Heart right ventricle (tissue), 16 donors: ENCODE data around the gene TPST2. TPM values are rescaled to one million over a fixed set of nuclear protein-coding genes. Genes with fewer than 3 reads are reported as not detected.
A peak's percentile ranks its signal among the peaks of the same experiment; 100 is the strongest.

Experiments
- ATAC-seq, 8 donors: fragments of 200-7000 bp; cut with Tn5 transposase; one replicate each; pipeline ENCODE4 v1.9.1; 2020; ENCODE audit warnings: mild to moderate bottlenecking in 8 of 8, moderate library complexity in 8 of 8, moderate number of reproducible peaks in 1 of 8
- DNase-seq, 2 donors: peaks; one replicate each; pipeline ENCODE4 v3.0.0-alpha.2; 2020
- H3K27ac ChIP-seq, 10 donors: fragments of 200-600 bp; sonication (generic) in 2 of 10; one replicate each; pipeline versions ENCODE4 v1.5.0 to v1.8.0; 2020 to 2022; ENCODE audit warnings: mild to moderate bottlenecking in 3 of 10
- H3K27me3 ChIP-seq, 7 donors: fragments of 200-600 bp; one replicate each; pipeline ENCODE4 v1.8.0; 2021 to 2022; ENCODE audit warnings: mild to moderate bottlenecking in 2 of 7
- H3K36me3 ChIP-seq, 9 donors: fragments of 200-600 bp; sonication (generic) in 1 of 9; one replicate each; pipeline versions ENCODE4 v1.5.0 to v1.8.0; 2020 to 2022; ENCODE audit warnings: mild to moderate bottlenecking in 2 of 9
- H3K4me1 ChIP-seq, 9 donors: fragments of 200-600 bp; sonication (generic) in 1 of 9; one replicate each; pipeline versions ENCODE4 v1.5.0 to v1.8.0; 2020 to 2022; ENCODE audit warnings: mild to moderate bottlenecking in 4 of 9
- H3K4me3 ChIP-seq, 10 donors: fragments of 200-600 bp; sonication (generic) in 2 of 10; one replicate each; pipeline versions ENCODE4 v1.5.0 to v1.8.0; 2020 to 2022; ENCODE audit warnings: mild to moderate bottlenecking in 7 of 10, moderate library complexity in 2 of 10
- H3K9me3 ChIP-seq, 11 donors: fragments of 200-600 bp in 10 of 11; sonication (generic) in 2 of 11; one replicate each; pipeline versions ENCODE4 v1.5.0 to v1.8.0; 2013 to 2022; ENCODE audit warnings: mild to moderate bottlenecking in 2 of 11, control low read depth in 1 of 11, moderate library complexity in 1 of 11
- WGBS, 2 donors: extraction: QIAGEN DNeasy Blood & Tissue Kit; methylation state at CpG; one replicate each; pipeline ENCODE4 v1.1.7; 2013; ENCODE audit warnings: inconsistent platforms in 1 of 2; 5-methylcytosine and 5-hydroxymethylcytosine counted together
- intact Hi-C, 10 donors: fragments of 100-400 bp; cut with DNase I; formaldehyde crosslinking; loops; one replicate each; pipeline versions ENCODE4 v1.11.1 to v1.14.2; 2022
- polyA plus RNA-seq, 2 donors: library from polyadenylated mRNA; stranded (reverse); fragments of 200-250 nt; gene quantifications; one replicate each; pipeline ENCODE4 v1.2.3, GENCODE V29; 2013
- total RNA-seq, 10 donors: library from RNA; stranded (reverse); fragmentation: NEBNext Ultra II Directional in 3 of 10; extraction: Animal tissue kit (Norgen Biotek cat#: 25700) in 3 of 10; gene quantifications; one replicate each; pipeline versions ENCODE4 v1.2.1 to v1.2.4, GENCODE V29; 2021 to 2023
- TF ChIP-seq, protein P1 (sequence below), 9 donors: fragments of 200-600 bp; sonication (generic) in 2 of 9; IDR thresholded peaks; one replicate each; pipeline versions ENCODE4 v1.5.0 to v1.8.0; 2021 to 2022; ENCODE audit warnings: antibody characterized with exemption in 9 of 9, mild to moderate bottlenecking in 5 of 9, moderate library complexity in 1 of 9
- donor health status: Arrhythmogenic right ventricular cardiomyopathy.
- donor health status: ischemic (EF 13 %, LVEDD 7.1; RV severe dilation, severe dysfunction).
- donor health status: healthy with polysubstance abuse.
- donor health status: DM: no; HTN: yes; CAD: no.
- donor health status: DM: no; HTN: no; CAD: no.
- donor health status: ischemic (EF 25% LVEDD 6.9; RV normal size, moderate dysfunction).
- donor health status: ischemic (EF 25% LVEDD 5.7; RV mildly dilated, moderate dysfunction).
- donor health status: healthy.
- donor health status: DM: yes; HTN: yes; CAD: no.
- donor health status: Ischemic cardiomyopathy.
- donor health status: ischemic (EF 35%, LVEDD 5.7; RV mildly dilated, moderate dysfunction).
- donor health status: nonischemic (EF 11% LVEDD 7.7; RV severe dilation, severe dysfunction).
- donor health status: DM: yes; HTN: yes; CAD: no.
- donor health status: PGD.
- donor health status: ischemic (EF 29% LVEDD 5.4; RV normal size, mild dysfunction).
- donor health status: nonischemic (EF 23%, LVEDD 6.1; RV moderate dilation, normal function).

The TPST2 gene
- total and polyA plus RNA-seq, 12 donors = 11.1 to 41.5 (median 21.7) TPM

DNA sequence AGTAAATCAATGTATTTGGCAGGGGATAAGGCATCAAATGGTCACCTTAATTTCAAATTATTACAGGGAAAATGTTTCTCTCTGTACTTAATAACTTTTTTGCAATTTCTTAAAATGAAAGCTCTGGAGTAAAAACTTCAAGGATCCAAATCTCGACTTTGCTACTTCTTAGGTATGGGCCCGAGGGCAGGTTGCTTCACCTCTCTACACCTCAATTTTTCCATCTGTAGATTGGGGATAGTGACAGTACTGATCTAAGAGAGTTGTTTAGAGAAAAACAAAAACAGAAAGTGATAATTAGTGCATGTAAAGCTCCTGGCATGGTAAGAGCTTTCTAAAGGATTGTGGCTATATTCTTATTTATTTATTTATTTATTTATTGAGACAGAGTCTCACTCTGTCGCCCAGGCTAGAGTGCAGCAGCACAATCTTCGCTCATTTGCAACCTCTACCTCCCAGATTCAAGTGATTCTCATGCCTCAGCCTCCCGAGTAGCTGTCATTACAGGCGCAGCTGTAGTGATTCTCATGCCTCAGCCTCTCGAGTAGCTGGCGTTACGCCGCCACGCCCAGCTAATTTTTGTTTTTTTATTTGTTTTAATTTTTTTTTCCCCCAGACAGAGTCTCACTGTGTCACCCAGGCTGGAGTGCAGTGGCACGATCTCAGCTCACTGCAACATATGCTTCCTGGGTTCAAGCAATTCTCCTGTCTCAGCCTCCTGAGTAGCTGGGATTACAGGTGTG lies 75.3 kb downstream of the TPST2 start:
- DNase-seq (no peak), ATAC-seq (no peak)
- Histone ChIP-seq H3K27me3 (no peaks in the 10 kb centered on the region), H3K27ac (no peak overlapping the region), H3K36me3 (peaks cover 0 to 13% (median 8%) of the 10 kb centered on the region in 9 donors), H3K4me1 (peaks cover 0 to 31% (median 22%) of the 10 kb centered on the region in 9 donors), H3K9me3 (no peaks in the 10 kb centered on the region), H3K4me3 (no peak overlapping the region)
- TF ChIP-seq, protein P1, sequence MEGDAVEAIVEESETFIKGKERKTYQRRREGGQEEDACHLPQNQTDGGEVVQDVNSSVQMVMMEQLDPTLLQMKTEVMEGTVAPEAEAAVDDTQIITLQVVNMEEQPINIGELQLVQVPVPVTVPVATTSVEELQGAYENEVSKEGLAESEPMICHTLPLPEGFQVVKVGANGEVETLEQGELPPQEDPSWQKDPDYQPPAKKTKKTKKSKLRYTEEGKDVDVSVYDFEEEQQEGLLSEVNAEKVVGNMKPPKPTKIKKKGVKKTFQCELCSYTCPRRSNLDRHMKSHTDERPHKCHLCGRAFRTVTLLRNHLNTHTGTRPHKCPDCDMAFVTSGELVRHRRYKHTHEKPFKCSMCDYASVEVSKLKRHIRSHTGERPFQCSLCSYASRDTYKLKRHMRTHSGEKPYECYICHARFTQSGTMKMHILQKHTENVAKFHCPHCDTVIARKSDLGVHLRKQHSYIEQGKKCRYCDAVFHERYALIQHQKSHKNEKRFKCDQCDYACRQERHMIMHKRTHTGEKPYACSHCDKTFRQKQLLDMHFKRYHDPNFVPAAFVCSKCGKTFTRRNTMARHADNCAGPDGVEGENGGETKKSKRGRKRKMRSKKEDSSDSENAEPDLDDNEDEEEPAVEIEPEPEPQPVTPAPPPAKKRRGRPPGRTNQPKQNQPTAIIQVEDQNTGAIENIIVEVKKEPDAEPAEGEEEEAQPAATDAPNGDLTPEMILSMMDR (IDR thresholded peaks at IDR 0.05) = no peak
- WGBS, 2 donors = 93 to 94% methylated on average over 12 of the region's 12 CpGs
- intact Hi-C loops = loop anchor here in 7 of 10 donors (5.0 to 10.0 kb wide), 4 partner anchors 68 to 78 kb away; partner anchors contain the start of gene TPST2 (in 1 of the 7)

DNA sequence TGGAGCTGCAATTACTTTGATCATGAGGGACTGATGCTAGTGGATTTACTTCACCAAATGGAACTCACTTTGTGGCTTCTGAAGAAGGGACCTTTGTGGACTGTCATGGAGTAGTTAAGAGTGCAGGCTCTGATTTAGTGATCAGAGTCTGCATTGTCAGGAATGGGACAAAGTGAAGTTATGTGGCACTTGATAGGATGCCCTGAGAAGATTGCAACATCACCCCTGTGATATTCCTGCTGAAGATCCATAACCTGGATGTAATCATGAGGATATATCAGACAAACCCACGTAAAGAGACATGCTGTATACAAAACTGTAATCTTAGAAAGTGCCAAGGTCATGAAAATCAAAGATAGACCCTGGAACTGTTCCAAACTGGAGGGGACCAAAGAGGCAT lies 76.1 kb downstream of the TPST2 start:
- TF ChIP-seq, protein P1 (IDR thresholded peaks at IDR 0.05) = no peak
- Histone ChIP-seq H3K27ac (no peak overlapping the region), H3K4me1 (peaks cover 0 to 31% (median 22%) of the 10 kb centered on the region in 9 donors), H3K9me3 (no peaks in the 10 kb centered on the region), H3K4me3 (no peak overlapping the region), H3K27me3 (no peaks in the 10 kb centered on the region), H3K36me3 (peaks cover 0 to 21% (median 15%) of the 10 kb centered on the region in 9 donors)
- intact Hi-C loops = loop anchor here in 7 of 10 donors (5.0 to 10.0 kb wide), 4 partner anchors 68 to 78 kb away; partner anchors contain the start of gene TPST2 (in 1 of the 7)
- WGBS, 2 donors = 29 to 39% methylated on average over 1 of the region's 1 CpG
- no peak for ATAC-seq
- DNase-seq = no peak

DNA sequence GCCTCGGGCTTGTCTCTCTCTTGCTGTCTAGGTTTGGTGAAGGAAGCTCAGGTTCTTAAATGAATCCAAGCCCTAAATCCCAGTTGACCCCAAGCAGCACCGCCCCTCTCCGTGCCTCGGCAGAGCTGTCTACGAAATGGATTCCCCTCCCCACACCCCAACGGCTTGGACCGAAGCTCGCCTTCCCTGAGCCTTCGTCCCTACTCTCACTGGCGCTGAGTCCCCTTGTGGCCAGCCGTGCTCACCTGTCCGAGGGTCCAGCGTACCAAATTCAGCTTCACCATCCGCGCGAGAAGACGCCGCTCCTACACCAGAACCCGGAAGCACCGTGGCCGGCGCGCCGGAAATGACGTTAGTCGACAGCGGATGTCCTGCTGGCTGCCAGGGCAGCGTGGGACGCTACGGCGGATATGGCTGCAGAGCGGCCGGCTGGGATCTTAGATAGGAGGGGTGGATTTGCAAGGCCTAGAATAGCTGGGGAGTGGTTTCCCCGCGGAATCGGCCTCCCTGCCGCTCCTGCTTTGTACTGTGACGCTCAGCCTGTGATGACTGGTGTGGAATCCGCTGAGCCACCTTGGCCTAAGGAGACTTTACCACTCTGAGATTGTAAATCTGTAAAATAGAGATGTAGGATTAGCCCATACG lies 77.7 kb downstream of the TPST2 start, which contains the start of gene TFIP11:
Gene TFIP11 (minus strand): TSS at position 325 of the 645 bp plus-strand sequence. CDS start 2,201 bp downstream, outside the sequence.
- intact Hi-C loops = loop anchor here in 7 of 10 donors (5.0 to 10.0 kb wide), 4 partner anchors 70 to 80 kb away; partner anchors contain the start of gene TPST2 (in 1 of the 7)
- peak within 1 kb of the TSS in 9 of 10 donors; percentile 56 to 93 (median 82) for H3K27ac ChIP-seq
- peak; percentile 95 to 96 for DNase-seq
- H3K36me3 ChIP-seq = peaks cover 0 to 36% (median 28%) of the 10 kb centered on the region in 9 donors
- no peaks in the 10 kb centered on the region for H3K9me3 ChIP-seq
- H3K27me3 ChIP-seq = no peaks in the 10 kb centered on the region
- H3K4me3 ChIP-seq = peak within 1 kb of the TSS; percentile 65 to 100 (median 82)
- peak; percentile 96 to 100 (median 99) for ATAC-seq
- WGBS, 2 donors = 0 to 1% methylated on average over 40 of the region's 40 CpGs
- H3K4me1 ChIP-seq = peaks cover 0 to 31% (median 22%) of the 10 kb centered on the region in 9 donors
- TF ChIP-seq, protein P1 (IDR thresholded peaks at IDR 0.05) = no peak

DNA sequence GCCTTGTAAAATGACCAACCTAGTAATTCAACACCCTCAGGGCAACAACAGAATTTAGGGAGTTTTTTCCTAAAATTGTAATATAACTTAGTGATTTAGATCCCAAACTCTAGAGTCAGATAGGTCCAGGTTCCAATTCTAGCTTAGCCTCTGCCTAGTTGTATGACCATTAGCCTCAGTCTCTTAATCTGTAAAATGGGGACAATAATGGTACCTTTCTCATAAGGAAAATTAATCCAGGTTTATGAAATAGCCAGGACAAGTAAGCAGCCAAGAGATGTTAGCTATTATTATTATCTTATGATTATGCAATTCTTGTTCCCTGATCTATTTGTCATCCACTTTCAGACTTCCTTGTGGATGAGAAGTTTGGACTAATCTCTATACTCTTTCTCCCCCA lies 81.8 kb downstream of the TPST2 start:
- Histone ChIP-seq H3K4me3 (no peak overlapping the region), H3K9me3 (no peaks in the 10 kb centered on the region), H3K27me3 (no peaks in the 10 kb centered on the region), H3K27ac (no peak overlapping the region), H3K36me3 (peaks cover 0 to 78% (median 66%) of the 10 kb centered on the region in 9 donors), H3K4me1 (peaks cover 4 to 38% (median 32%) of the 10 kb centered on the region in 9 donors)
- DNase-seq (no peak), ATAC-seq (no peak)
- TF ChIP-seq, protein P1 (IDR thresholded peaks at IDR 0.05) = no peak
- intact Hi-C loops = no loop called here
